Spleen (tissue), 11 donors: Measurements from ENCODE around the gene IRS1. TPM values are rescaled to one million over a fixed set of nuclear protein-coding genes. Genes with fewer than 3 reads are reported as not detected.
A peak's percentile ranks its signal among the peaks of the same experiment; 100 is the strongest.

ENCODE experiments used
- DNase-seq: peaks from one replicate; pipeline ENCODE4 v3.0.0-alpha.2; 2020
- H3K27ac ChIP-seq, 8 donors: fragments of 200-600 bp; sonication (generic) in 7 of 8; 1 replicate in 4 of 8; 2 replicates in 4 of 8; pipeline versions ENCODE4 v1.5.0 to v1.8.0; 2016 to 2021; ENCODE audit warnings: inconsistent platforms in 4 of 8, mild to moderate bottlenecking in 4 of 8, moderate library complexity in 1 of 8
- H3K27me3 ChIP-seq, 7 donors: fragments of 200-600 bp; sonication (generic) in 6 of 7; replicated peaks in 1 of 7; 1 replicate in 4 of 7; 2 replicates in 3 of 7; pipeline versions ENCODE4 v1.5.0 to v1.8.0; 2016 to 2021; ENCODE audit warnings: inconsistent platforms in 3 of 7, mild to moderate bottlenecking in 1 of 7
- H3K36me3 ChIP-seq, 6 donors: fragments of 200-600 bp; sonication (generic) in 5 of 6; 1 replicate in 4 of 6; 2 replicates in 2 of 6; pipeline versions ENCODE4 v1.5.0 to v1.8.0; 2016 to 2021; ENCODE audit warnings: inconsistent platforms in 2 of 6
- H3K4me1 ChIP-seq, 6 donors: fragments of 200-600 bp; sonication (generic) in 5 of 6; 1 replicate in 3 of 6; 2 replicates in 3 of 6; pipeline versions ENCODE4 v1.5.0 to v1.8.0; 2016 to 2021; ENCODE audit warnings: inconsistent platforms in 3 of 6
- H3K4me3 ChIP-seq, 8 donors: fragments of 200-600 bp; sonication (generic) in 7 of 8; 1 replicate in 4 of 8; 2 replicates in 4 of 8; pipeline versions ENCODE4 v1.5.0 to v1.8.0; 2016 to 2021; ENCODE audit warnings: inconsistent platforms in 4 of 8, mild to moderate bottlenecking in 4 of 8, moderate library complexity in 2 of 8
- H3K9me3 ChIP-seq, 8 donors: fragments of 200-600 bp; sonication (generic) in 7 of 8; 1 replicate in 4 of 8; 2 replicates in 4 of 8; pipeline versions ENCODE4 v1.5.0 to v1.8.0; 2016 to 2021; ENCODE audit warnings: inconsistent platforms in 4 of 8
- CTCF ChIP-seq, 11 experiments: fragments of 200-600 bp in 7 of 11; fragments of 450-650 bp in 4 of 11; sonication (generic) in 4 of 11; IDR thresholded peaks in 8 of 11; conservative IDR thresholded peaks in 3 of 11; 1 replicate in 7 of 11; 2 replicates in 4 of 11; pipeline versions ENCODE4 v1.4.0 to v1.8.0; 2016 to 2021; ENCODE audit warnings: antibody characterized with exemption in 11 of 11, inconsistent platforms in 4 of 11, mild to moderate bottlenecking in 1 of 11
- POLR2A ChIP-seq, 3 donors: fragments of 450-650 bp; IDR thresholded peaks; one replicate each; pipeline ENCODE4 v1.5.1; 2017; ENCODE audit warnings: antibody characterized with exemption in 3 of 3, mild to moderate bottlenecking in 1 of 3
- POLR2AphosphoS5 ChIP-seq, 3 donors: sonication (generic); formaldehyde crosslinking; IDR thresholded peaks; one replicate each; pipeline ENCODE4 v1.5.1; 2017; ENCODE audit warnings: antibody characterized with exemption in 3 of 3
- WGBS, 5 donors: extraction: QIAGEN DNeasy Blood & Tissue Kit in 3 of 5; methylation state at CpG; one replicate each; pipeline versions ENCODE4 v1.1.5 to v1.1.7; 2013 to 2018; 5-methylcytosine and 5-hydroxymethylcytosine counted together
- intact Hi-C: fragments of 100-400 bp; cut with DNase I; formaldehyde crosslinking; loops from one replicate; pipeline ENCODE4 v1.15.0; 2023; ENCODE audit warnings: low total_unique reads
- polyA plus RNA-seq, 3 donors: library from polyadenylated mRNA; stranded (reverse); fragments of 200-250 nt; gene quantifications; one replicate each; pipeline ENCODE4 v1.2.1, GENCODE V29; 2013
- total RNA-seq, 7 donors: library from RNA; depleted of rRNA in 3 of 7; stranded (reverse); fragments of >200 nt in 3 of 7; fragmentation: NEBNext Ultra II Directional in 4 of 7; extraction: Animal tissue kit (Norgen Biotek cat#: 25700) in 4 of 7; gene quantifications; one replicate each; pipeline versions ENCODE4 v1.1.0 to v1.2.1, GENCODE V29; 2016 to 2021
- donor health status: healthy with polysubstance abuse.
- donor health status: DM: no; HTN: no; CAD: no; lungs with moderate emphysema.
- donor health status: DM: no; HTN: no; CAD: no.
- donor health status: Bipolar disorder and iron deficiency.
- donor health status: healthy.
- donor health status: DM: no; HTN: no; CAD: no.
- donor health status: DM: yes; HTN: yes; CAD: no.

IRS1 gene
- total and polyA plus RNA-seq, 10 donors: 0.89 to 11.6 (median 8.2) TPM

GRCh38 chr2:226825056-226825455 is 25.4 kb upstream of the IRS1 start:
- Histone ChIP-seq H3K4me1 (no peaks in the 10 kb centered on the region), H3K27me3 (no peaks in the 10 kb centered on the region), H3K27ac (no peak overlapping the region), H3K36me3 (no peaks in the 10 kb centered on the region), H3K4me3 (no peak overlapping the region), H3K9me3 (peaks cover 0 to 9% (median 0%) of the 10 kb centered on the region in 8 donors)
- TF ChIP-seq CTCF (IDR thresholded peaks at IDR 0.05 in 8 of 11, conservative IDR thresholded peaks at IDR 0.05 in 3 of 11) (no peak), POLR2A (IDR thresholded peaks at IDR 0.05) (no peak)
- WGBS, 5 donors: 31 to 51% (median 33%) methylated on average over 2 of the region's 2 CpGs
- no peak for DNase-seq
- intact Hi-C loops: loop anchor here (10.0 kb wide), 1 partner anchor 160 kb away; no protein-coding TSS in a partner anchor

- 41 to 66% (median 47%) methylated on average over 3 of the region's 3 CpGs for WGBS, 5 donors
- no peak overlapping the region for H3K4me3 ChIP-seq
- H3K27ac ChIP-seq: no peak overlapping the region
These were observed 19.3 kb upstream of the IRS1 start for GRCh38 chr2:226818930-226819329.

GRCh38 chr2:226813148-226813701 is 13.6 kb upstream of the IRS1 start:
- no peaks in the 10 kb centered on the region for H3K36me3 ChIP-seq
- H3K4me1 ChIP-seq: no peaks in the 10 kb centered on the region
- no peak overlapping the region for H3K4me3 ChIP-seq
- no peak overlapping the region for H3K27ac ChIP-seq
- TF ChIP-seq CTCF (IDR thresholded peaks at IDR 0.05 in 8 of 11, conservative IDR thresholded peaks at IDR 0.05 in 3 of 11) (peak in 2 of 11 experiments; percentile 10 to 33), POLR2A (IDR thresholded peaks at IDR 0.05) (no peak)
- 82 to 100% (median 92%) methylated on average over 1 of the region's 1 CpG for WGBS, 5 donors
- no peak for DNase-seq
- intact Hi-C loops: no loop called here
- no peaks in the 10 kb centered on the region for H3K9me3 ChIP-seq
- H3K27me3 ChIP-seq: peaks cover 0 to 28% (median 1%) of the 10 kb centered on the region in 7 donors

More at GRCh38 chr2:226818930-226819329, 19.3 kb upstream of the IRS1 start:
- Histone ChIP-seq H3K4me1 (no peaks in the 10 kb centered on the region), H3K36me3 (no peaks in the 10 kb centered on the region), H3K27me3 (peaks cover 0 to 4% (median 0%) of the 10 kb centered on the region in 7 donors), H3K9me3 (peaks cover 0 to 9% (median 0%) of the 10 kb centered on the region in 8 donors)
- intact Hi-C loops: no loop called here
- DNase-seq: no peak
- TF ChIP-seq POLR2AphosphoS5 (IDR thresholded peaks at IDR 0.05) (no peak), CTCF (IDR thresholded peaks at IDR 0.05 in 8 of 11, conservative IDR thresholded peaks at IDR 0.05 in 3 of 11) (no peak), POLR2A (IDR thresholded peaks at IDR 0.05) (no peak)

- intact Hi-C loops: loop anchor here (5.0 to 10.0 kb wide), 2 partner anchors 911 to 1139 kb away; no protein-coding TSS in a partner anchor
- Histone ChIP-seq H3K27me3 (peaks cover 0 to 69% (median 18%) of the 10 kb centered on the region in 7 donors), H3K27ac (no peak overlapping the region), H3K9me3 (no peaks in the 10 kb centered on the region), H3K4me3 (no peak overlapping the region), H3K4me1 (peaks cover 10 to 42% (median 37%) of the 10 kb centered on the region in 6 donors), H3K36me3 (no peaks in the 10 kb centered on the region)
- no peak for DNase-seq
- TF ChIP-seq CTCF (IDR thresholded peaks at IDR 0.05 in 8 of 11, conservative IDR thresholded peaks at IDR 0.05 in 3 of 11) (no peak), POLR2AphosphoS5 (IDR thresholded peaks at IDR 0.05) (no peak), POLR2A (IDR thresholded peaks at IDR 0.05) (no peak)
- 47 to 70% (median 62%) methylated on average over 1 of the region's 1 CpG for WGBS, 5 donors
These were observed 3.8 kb upstream of the IRS1 start for GRCh38 chr2:226803410-226803809.
